Body of pancreas (tissue), 4 donors: ENCODE measurements around the gene HJURP.

ENCODE experiments used
- POLR2A ChIP-seq, 3 donors: fragments of 450-650 bp; IDR thresholded peaks; one replicate each; pipeline ENCODE4 v1.6.1; 2016; ENCODE audit warnings: antibody characterized with exemption in 3 of 3, mild to moderate bottlenecking in 2 of 3
- TF ChIP-seq, protein P1 (sequence below), 7 experiments: fragments of 450-650 bp in 4 of 7; fragments of 200-600 bp in 3 of 7; sonication (generic) in 3 of 7; IDR thresholded peaks; one replicate each; pipeline ENCODE4 v1.5.1; 2016 to 2019; ENCODE audit warnings: antibody characterized with exemption in 7 of 7

GRCh38 chr2:233867993-233868532 is 13.7 kb upstream of the HJURP start, which contains the start of gene MSL3B:
- TF ChIP-seq POLR2A (IDR thresholded peaks at IDR 0.05), result peak in 2 of 3 donors; percentile 15 to 26
- TF ChIP-seq, protein P1, sequence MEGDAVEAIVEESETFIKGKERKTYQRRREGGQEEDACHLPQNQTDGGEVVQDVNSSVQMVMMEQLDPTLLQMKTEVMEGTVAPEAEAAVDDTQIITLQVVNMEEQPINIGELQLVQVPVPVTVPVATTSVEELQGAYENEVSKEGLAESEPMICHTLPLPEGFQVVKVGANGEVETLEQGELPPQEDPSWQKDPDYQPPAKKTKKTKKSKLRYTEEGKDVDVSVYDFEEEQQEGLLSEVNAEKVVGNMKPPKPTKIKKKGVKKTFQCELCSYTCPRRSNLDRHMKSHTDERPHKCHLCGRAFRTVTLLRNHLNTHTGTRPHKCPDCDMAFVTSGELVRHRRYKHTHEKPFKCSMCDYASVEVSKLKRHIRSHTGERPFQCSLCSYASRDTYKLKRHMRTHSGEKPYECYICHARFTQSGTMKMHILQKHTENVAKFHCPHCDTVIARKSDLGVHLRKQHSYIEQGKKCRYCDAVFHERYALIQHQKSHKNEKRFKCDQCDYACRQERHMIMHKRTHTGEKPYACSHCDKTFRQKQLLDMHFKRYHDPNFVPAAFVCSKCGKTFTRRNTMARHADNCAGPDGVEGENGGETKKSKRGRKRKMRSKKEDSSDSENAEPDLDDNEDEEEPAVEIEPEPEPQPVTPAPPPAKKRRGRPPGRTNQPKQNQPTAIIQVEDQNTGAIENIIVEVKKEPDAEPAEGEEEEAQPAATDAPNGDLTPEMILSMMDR (IDR thresholded peaks at IDR 0.05), result no peak
